Hepatocyte (in vitro differentiated cells): Measurements from ENCODE around the gene SERPINA5.

Experiments
- EZH2 ChIP-seq: fragments of 200-600 bp; sonication (generic); IDR thresholded peaks from 2 replicates; pipeline ENCODE4 v1.6.1; 2016; ENCODE audit warnings: antibody characterized with exemption, mild to moderate bottlenecking, borderline replicate concordance
- EZH2phosphoT487 ChIP-seq: fragments of 200-600 bp; sonication (generic); IDR thresholded peaks from one replicate; pipeline ENCODE4 v1.6.1; 2018; ENCODE audit warnings: antibody characterized with exemption, mild to moderate bottlenecking, low read depth, moderate library complexity; ENCODE audit not compliant: unreplicated experiment, severe bottlenecking
- TF ChIP-seq, protein P1 (sequence below): fragments of 200-600 bp; sonication (generic); IDR thresholded peaks from 2 replicates; pipeline ENCODE4 v1.5.1; 2016; ENCODE audit warnings: antibody characterized with exemption, mild to moderate bottlenecking; ENCODE audit not compliant: poor library complexity

DNA sequence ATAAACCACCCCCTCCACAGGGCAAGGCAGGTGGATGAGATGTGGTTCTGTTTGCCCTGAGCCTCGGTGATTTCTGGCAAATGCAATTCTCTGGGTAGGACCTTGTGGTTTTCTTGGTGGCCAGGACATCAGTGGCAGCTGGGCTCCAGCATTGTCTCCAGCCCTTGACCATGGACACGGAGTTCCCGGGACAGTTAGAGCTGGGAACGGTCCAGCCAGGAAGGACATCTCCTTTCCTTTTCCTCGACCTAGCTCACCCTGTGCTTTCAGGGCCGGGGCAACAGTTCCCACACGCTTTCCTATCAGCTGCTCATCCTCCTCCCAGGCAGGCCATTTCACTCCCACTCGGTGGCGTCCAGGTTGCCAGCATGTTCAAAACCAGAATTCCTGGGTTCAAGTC is 10.8 kb upstream of the SERPINA5 start:
- TF ChIP-seq, protein P1, sequence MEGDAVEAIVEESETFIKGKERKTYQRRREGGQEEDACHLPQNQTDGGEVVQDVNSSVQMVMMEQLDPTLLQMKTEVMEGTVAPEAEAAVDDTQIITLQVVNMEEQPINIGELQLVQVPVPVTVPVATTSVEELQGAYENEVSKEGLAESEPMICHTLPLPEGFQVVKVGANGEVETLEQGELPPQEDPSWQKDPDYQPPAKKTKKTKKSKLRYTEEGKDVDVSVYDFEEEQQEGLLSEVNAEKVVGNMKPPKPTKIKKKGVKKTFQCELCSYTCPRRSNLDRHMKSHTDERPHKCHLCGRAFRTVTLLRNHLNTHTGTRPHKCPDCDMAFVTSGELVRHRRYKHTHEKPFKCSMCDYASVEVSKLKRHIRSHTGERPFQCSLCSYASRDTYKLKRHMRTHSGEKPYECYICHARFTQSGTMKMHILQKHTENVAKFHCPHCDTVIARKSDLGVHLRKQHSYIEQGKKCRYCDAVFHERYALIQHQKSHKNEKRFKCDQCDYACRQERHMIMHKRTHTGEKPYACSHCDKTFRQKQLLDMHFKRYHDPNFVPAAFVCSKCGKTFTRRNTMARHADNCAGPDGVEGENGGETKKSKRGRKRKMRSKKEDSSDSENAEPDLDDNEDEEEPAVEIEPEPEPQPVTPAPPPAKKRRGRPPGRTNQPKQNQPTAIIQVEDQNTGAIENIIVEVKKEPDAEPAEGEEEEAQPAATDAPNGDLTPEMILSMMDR: no peak
- no peak for TF ChIP-seq EZH2
- TF ChIP-seq EZH2phosphoT487: no peak
